NCI-H2196 treated with DMSO at 0.1 percent for 48 hours (cell line): Measurements from ENCODE around the gene NCOA5.

Experiments used
- DNase-seq: peaks from one replicate; lab custom pipeline; 2025; ENCODE audit not compliant: unreplicated experiment; lab: John Stamatoyannopoulos, UW

The NCOA5 gene

GRCh38 chr20:46089417-46090388, at the start of gene NCOA5:
TSS of gene NCOA5 (minus strand) at chr20:46089962. CDS start at chr20:46079424, 10,538 bp downstream.
- peak; percentile 96 for DNase-seq

DNA sequence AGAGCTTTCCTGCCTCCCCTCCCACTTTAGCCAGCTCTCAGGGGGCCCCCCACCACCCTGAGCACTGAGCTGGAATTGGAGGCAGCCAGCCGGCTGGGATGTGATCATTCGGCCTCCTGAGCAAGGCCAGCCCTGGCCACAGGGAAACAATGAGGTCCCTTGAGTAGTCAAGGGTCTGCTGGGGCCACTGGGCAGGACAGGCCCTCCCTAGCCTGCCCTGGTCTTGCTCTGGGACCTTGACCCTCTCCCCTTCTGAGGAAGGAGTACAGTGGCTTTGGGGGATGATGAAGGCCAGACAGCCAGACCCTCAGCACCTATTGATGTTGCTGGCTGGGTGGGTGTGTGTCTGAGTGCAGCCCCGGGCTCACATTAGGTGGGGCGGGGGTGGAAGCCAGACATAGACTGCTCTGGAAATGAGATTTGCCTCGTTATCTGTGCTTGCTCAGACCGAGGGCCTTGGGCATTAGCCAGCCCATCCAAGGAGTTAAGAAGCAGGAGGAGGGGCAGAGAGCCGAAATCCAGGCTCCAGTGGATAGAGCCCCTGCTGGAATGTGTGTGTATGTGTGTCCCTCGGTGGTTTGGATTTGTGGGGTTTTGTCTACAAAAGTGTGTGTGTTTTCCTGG, 49.6 kb upstream of the NCOA5 start:
- DNase-seq: no peak

- no peak for DNase-seq
Measured at GRCh38 chr20:46137816-46138215, 48.1 kb upstream of the NCOA5 start.

DNA sequence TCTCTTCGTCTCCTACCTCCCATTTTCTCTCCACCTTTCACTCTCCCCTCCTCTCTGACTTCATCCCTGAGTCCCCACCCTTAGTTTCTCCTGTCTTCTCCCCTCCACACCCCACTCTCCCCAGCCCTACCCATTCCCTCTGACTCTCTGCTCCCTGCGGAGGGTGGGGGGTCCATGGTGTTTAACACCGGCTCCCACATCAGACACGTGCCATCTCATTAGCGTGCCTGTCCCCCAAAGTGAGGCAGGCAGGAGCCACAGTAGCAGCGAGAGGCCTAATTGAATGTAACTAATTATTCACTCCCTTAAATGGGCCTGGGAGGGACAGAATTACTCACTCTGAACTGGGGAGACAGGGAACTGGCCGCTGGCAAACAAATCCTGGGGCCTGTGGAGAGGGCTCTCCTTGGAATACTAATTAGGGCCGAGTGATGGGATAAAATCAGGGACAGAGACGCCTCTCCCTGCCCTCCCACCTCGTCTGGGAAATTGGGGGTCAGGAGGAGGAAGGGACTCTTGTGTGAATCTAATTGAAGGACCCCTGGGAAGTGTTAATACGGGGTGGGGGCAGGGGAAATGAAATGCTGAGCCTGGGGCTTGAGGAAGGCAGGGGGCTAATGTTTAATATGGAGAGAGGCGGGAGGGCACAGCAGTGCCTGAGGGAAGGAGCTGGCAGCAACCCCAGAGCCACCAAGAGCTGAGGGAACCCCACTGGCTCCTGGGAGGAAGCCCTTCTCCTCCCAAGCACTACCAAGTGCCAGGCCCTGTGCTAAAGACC, 46.3 kb upstream of the NCOA5 start:
- DNase-seq: no peak

DNA sequence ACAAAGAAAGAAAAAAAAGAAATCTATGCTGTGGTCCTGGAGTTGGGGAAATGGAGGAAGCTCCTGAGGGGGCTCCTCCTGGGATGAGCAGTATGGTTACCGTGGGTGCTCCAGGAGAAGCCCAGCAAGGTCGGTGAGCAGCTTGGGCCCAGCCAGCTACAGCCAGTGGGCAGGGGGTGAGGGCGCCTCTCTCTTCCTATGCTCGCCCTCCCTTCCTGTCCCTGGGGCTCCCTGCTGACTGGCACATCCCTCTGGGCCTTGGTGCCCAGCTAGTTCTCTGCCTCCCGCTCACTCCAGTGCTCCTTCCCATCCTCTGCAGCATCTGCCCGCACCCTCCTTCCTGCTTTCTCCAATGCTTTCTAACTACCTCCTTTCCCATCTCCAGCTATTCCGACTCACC, 45.0 kb upstream of the NCOA5 start:
- DNase-seq: no peak

GRCh38 chr20:46133886-46134654, 44.3 kb upstream of the NCOA5 start:
- no peak for DNase-seq

GRCh38 chr20:46132705-46133120, 43.0 kb upstream of the NCOA5 start:
- DNase-seq: peak; percentile 50

GRCh38 chr20:46131396-46131795, 41.6 kb upstream of the NCOA5 start:
- no peak for DNase-seq

DNA sequence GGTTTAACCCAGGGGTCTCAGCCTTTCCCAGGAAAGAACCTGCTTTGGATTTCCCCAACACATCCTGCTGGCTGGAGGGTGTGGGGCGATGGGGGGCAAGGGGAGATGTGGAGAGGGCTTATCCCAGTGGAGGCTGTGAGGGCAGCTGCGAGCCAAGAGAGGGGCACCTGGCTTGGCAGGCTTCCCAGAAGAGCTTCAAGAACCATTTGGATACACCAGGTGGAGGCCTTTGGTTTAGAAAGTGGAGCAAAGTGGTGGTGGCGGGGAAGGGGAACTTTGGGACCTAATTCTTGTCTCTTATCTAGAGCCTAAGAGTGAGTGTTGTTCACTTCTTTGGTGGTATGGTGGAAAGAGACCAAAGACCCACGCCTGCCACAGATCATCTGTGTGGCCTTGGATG, 40.8 kb upstream of the NCOA5 start:
- DNase-seq: peak; percentile 37

DNA sequence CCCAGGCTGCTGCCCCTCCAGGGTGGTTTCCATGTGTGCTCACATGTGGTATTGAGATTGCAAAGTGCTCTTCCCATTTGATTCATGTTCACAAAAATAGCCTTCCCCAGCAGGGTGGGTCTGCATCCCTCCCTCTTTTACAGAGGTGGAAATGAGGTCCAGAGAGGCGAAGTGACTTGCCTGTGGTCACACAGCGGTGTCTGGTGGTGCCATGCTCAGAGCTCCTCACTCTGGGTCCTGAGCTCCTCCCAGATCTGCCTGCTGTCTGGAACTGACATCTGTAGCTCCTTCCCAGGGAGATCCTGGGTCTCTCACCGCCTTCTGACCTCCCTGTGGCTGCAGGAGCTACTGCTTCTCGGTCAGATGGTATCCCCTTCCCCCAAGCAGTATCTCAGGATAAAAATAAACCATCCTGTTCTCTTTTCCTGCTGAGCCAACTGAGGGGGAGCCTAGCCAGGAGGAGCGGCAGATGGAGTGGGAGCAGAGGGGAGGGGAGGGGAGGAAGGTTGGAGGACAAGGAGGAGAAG, 40.3 kb upstream of the NCOA5 start:
- DNase-seq: peak; percentile 15

DNA sequence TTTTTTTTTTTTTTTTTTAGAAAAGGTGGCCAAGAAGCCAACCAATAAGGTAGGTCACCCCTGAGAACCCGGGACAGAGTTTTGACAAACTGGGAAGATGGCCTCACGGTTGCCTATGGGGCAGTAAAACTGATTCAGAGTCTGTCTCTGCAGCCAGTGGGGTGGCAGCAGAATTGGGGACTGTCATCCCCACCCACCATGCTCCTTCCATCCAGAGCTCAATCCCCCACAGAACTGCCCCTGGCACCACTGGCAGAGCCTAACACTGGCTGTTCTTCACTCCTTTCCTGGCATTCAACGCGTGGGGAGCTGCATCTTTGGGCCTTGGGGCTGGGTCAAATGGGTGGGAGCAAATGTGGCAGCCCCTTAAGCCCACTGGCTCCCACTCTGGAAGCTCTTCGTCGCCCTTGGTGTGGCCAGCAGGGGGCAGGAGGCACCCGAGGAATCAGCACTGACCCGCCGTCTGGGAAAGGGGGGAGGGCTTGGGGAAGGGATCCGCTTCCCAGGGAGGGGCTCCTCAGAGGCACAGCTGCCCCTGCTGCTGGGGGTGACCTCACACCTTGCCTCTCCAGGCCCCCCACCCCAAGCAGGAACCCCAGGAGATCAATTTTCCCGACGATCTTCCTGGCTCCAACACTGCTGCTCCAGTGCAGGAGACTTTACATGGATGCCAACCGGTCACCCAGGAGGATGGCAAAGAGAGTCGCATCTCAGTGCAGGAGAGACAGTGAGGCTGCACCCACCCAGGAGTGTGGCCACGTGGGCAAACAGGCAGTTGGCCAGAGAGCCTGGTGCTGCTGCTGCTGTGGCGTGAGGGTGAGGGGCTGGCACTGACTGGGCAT, 38.8 kb upstream of the NCOA5 start:
- no peak for DNase-seq

- DNase-seq: no peak
Measured at GRCh38 chr20:46127396-46128010, 37.7 kb upstream of the NCOA5 start.

DNA sequence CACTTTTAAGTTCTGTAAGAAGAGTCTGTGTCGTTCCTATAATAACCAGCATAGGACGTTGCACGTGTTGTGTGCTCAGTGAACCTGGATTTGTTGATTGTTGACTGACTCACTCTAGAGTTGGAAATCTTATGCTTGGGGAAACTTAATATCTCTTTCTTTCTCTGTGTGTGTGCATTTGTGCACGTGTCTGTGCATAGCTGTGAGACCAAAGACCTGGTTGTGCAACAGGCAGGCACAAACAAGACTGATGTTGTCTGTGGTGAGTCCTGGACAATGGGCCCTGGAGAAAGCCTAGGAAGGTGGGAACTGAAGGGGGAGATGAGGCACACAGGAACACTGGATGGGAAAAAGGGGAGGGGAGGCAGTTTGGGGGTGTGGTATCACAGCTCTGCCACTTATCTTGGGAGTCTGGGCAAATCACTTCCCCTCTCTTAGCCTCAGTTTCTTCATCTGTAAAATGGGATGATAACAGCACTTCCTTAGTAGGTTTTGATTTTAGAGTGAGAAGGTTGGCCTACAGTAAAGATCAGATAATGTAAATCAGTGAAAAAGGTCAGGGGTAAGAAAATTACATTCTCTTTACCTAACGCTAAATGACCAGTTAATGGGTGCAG, 36.8 kb upstream of the NCOA5 start:
- DNase-seq: no peak

DNA sequence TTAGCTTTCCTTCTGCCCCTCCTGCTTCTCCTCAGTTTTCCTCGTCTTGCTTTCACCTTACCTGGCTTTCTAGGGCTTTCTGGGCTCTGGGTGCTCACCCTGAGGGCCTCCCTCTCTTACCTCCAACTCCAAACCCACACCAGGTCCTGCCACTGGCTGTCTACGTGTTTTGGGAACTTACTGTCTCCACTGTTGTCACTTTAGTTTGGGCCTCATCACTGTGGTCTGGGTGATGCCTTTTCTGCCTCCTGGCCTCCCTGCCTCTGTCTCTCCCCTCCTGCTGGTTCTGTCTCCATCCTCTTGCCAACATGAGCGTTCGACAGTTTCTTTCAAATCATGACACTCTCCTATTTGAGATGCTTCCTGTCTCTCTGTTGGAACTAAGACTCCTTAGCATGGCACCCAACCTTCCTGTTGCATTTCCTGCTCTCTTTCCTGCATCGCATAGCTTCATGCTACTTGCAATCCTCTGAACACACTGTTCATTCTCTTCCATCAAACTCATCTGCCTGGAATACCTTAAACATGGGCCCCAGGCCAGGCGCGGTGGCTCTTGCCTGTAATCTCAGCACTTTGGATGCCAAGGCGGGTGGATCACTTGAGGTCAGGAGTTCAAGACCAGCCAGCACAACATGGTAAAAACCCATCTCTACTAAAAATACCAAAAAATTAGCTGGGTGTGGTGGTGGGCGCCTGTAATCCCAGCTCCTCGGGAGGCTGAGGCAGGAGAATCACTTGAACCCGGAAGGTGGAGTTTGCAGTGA, 33.9 kb upstream of the NCOA5 start:
- no peak for DNase-seq

DNA sequence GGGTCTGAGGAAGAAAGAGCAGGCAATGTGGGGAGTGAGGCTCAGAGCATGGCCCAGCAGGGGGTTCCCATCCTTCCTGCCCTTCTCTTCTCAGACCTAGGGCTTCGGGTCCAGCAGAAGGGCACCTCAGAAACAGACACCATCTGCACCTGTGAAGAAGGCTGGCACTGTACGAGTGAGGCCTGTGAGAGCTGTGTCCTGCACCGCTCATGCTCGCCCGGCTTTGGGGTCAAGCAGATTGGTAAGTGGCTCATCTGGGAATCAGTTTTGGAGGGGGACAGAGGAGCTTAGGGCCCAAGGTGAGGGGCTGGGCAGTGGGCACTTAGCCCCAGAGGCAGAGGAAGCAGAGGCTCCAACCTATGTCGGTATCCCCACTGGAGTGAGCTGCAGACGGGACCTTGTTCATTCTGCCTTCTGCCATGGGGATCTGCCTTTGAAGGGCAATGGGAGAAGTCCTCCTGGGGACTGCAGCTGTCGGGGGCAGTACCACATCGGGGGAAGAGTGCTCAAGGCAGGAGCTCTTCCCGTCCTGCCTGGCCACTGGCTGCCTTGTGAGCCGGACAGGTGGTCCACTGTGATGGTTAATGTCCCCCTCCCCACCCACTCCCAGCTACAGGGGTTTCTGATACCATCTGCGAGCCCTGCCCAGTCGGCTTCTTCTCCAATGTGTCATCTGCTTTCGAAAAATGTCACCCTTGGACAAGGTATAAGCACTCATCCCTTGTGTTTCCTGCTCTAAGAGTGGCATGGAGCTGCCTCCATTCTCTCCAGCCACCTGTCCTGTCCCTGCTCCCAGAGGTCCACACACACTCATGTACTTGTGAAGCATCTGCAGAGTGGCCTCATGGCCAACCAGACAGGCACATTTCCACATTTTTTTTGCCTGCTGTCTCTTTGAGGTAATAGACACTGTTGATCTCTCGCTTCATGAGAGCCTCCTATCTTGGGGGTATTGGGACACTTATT, 33.0 kb upstream of the NCOA5 start:
- no peak for DNase-seq

DNA sequence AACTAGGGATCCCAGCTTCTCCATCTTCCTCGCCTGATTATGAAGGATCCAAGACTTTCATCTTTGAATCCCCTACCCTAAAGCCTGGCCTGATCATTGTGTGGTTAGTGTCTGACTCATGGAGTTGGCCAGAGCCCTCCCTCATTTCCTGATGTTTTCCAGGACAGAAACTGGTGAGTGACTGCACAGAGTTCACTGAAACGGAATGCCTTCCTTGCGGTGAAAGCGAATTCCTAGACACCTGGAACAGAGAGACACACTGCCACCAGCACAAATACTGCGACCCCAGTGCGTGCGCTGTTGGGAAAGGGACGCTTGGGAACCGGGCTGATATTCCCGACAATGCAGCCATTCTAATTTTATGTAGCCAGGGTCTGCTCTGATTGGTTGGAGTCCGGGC, 32.3 kb upstream of the NCOA5 start:
- DNase-seq: no peak
